Measurements from ENCODE around the gene IARS1. TPM values are rescaled to one million over a fixed set of nuclear protein-coding genes. Genes with fewer than 3 reads are reported as not detected.

IARS1 gene
- total and polyA plus RNA-seq, 10 of the 15 experiments (the other 5 are each of a cell fraction or from before 2014, with no cell fraction given), result 71.0 to 227 (median 153) TPM

GRCh38 chr9:92257327-92257726 is 36.2 kb downstream of the IARS1 start:
- CTCF ChIA-PET, result no interaction called here
- H3K9ac ChIP-seq (ENCODE audit: control insufficient read depth, insufficient read depth, low read length), result no peak overlapping the region
- H3K36me3 ChIP-seq (ENCODE audit: control insufficient read depth in 2 of 2, insufficient read depth in 2 of 2, low read length in 1 of 2), result peaks cover 35 to 57% of the 10 kb centered on the region in 2 experiments
- RAD21 ChIA-PET (ENCODE audit: unreplicated experiment), result no interaction called here
- H2AFZ ChIP-seq (ENCODE audit: control insufficient read depth, low read depth, low read length), result no peak overlapping the region
- no peaks in the 10 kb centered on the region for H3K27me3 ChIP-seq (replicated peaks in 1 of 2; ENCODE audit: control insufficient read depth in 2 of 2, insufficient read depth in 2 of 2, low read length in 1 of 2)
- TF ChIP-seq E2F8 (IDR thresholded peaks at IDR 0.05; ENCODE audit: low read depth, partially characterized antibody) (no peak), POLR2AphosphoS2 (IDR thresholded peaks at IDR 0.05; ENCODE audit: low read depth, low read length) (no peak), CHD2 (IDR thresholded peaks at IDR 0.05; ENCODE audit: borderline replicate concordance, low read depth, low read length) (no peak), RUNX3 (IDR thresholded peaks at IDR 0.05; ENCODE audit: low read length) (no peak), CHD1 (IDR thresholded peaks at IDR 0.05; ENCODE audit: low read depth, low read length) (no peak), TCF12 (IDR thresholded peaks at IDR 0.05; ENCODE audit: low read depth, low read length) (no peak), ATF3 (IDR thresholded peaks at IDR 0.05; ENCODE audit: borderline replicate concordance, extremely low read depth, low read depth, low read length) (no peak), ZBED1 (IDR thresholded peaks at IDR 0.05; ENCODE audit: borderline replicate concordance) (no peak), MTA2 (IDR thresholded peaks at IDR 0.05; ENCODE audit: low read depth) (no peak), NBN (IDR thresholded peaks at IDR 0.05) (no peak), SUZ12 (IDR thresholded peaks at IDR 0.05; ENCODE audit: unreplicated experiment) (no peak), MYB (IDR thresholded peaks at IDR 0.05; ENCODE audit: borderline replicate concordance, low read depth, low read length) (no peak), ZNF274 (IDR thresholded peaks at IDR 0.05; ENCODE audit: insufficient read depth, insufficient read length) (no peak), BCLAF1 (IDR thresholded peaks at IDR 0.05) (no peak)
- H3K4me3 ChIP-seq, result no peak overlapping the region
- DNase-seq (ENCODE audit: low read depth, low spot score), result no peak
- no peaks in the 10 kb centered on the region for H3K4me1 ChIP-seq (ENCODE audit: control insufficient read depth, insufficient read depth, low read length)
- no peaks in the 10 kb centered on the region for H3K9me3 ChIP-seq (replicated peaks; ENCODE audit: control insufficient read depth, insufficient read depth, low read length)
- no peak overlapping the region for H3K4me2 ChIP-seq (ENCODE audit: control insufficient read depth, insufficient read depth)
- SMC1A ChIA-PET (ENCODE audit: uncharacterized antibody, unreplicated experiment), result no interaction called here
- no peak for FAIRE-seq
- BruUV-seq (replicated peaks), result no TSS peak
- H4K20me1 ChIP-seq (ENCODE audit: control insufficient read depth, insufficient read depth), result no peaks in the 10 kb centered on the region
- in situ Hi-C loops (cut with MboI), result no loop called here
- intact Hi-C loops (cut with micrococcal nuclease; ENCODE audit: unreplicated experiment), result no loop called here
- POLR2A ChIA-PET, result no interaction called here
- no peak for ATAC-seq
- no peak overlapping the region for H3K27ac ChIP-seq (ENCODE audit: control insufficient read depth, insufficient read depth)
- no peaks in the 10 kb centered on the region for H3K79me2 ChIP-seq (ENCODE audit: control insufficient read depth, insufficient read depth, low read length)
- WGBS (ENCODE audit: insufficient coverage, insufficient replicate concordance, low lambda C conversion rate, missing lambda C conversion rate), result 95% methylated on average over 2 of the region's 2 CpGs
